ENCODE results near the gene CIITA. TPM values are rescaled to one million over a fixed set of nuclear protein-coding genes. Genes with fewer than 3 reads are reported as not detected.

The CIITA gene
- total RNA-seq, 1 donor from 2014 or later, result 0.13 TPM

- H3K27ac Mint-ChIP-seq (ENCODE audit: unreplicated experiment), result no peak overlapping the region
- H3K9me3 Mint-ChIP-seq (ENCODE audit: unreplicated experiment), result no peaks in the 10 kb centered on the region
- no peaks in the 10 kb centered on the region for H3K36me3 Mint-ChIP-seq (ENCODE audit: low read depth, unreplicated experiment)
- TF ChIP-seq, protein P1, sequence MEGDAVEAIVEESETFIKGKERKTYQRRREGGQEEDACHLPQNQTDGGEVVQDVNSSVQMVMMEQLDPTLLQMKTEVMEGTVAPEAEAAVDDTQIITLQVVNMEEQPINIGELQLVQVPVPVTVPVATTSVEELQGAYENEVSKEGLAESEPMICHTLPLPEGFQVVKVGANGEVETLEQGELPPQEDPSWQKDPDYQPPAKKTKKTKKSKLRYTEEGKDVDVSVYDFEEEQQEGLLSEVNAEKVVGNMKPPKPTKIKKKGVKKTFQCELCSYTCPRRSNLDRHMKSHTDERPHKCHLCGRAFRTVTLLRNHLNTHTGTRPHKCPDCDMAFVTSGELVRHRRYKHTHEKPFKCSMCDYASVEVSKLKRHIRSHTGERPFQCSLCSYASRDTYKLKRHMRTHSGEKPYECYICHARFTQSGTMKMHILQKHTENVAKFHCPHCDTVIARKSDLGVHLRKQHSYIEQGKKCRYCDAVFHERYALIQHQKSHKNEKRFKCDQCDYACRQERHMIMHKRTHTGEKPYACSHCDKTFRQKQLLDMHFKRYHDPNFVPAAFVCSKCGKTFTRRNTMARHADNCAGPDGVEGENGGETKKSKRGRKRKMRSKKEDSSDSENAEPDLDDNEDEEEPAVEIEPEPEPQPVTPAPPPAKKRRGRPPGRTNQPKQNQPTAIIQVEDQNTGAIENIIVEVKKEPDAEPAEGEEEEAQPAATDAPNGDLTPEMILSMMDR (IDR thresholded peaks at IDR 0.05; ENCODE audit: unreplicated experiment), result no peak
- peaks cover 3% of the 10 kb centered on the region for H3K27me3 Mint-ChIP-seq (ENCODE audit: unreplicated experiment)
- H3K4me1 Mint-ChIP-seq (ENCODE audit: unreplicated experiment), result no peaks in the 10 kb centered on the region
- no peak overlapping the region for H3K4me3 Mint-ChIP-seq (ENCODE audit: unreplicated experiment)
- DNase-seq (ENCODE audit: low spot score), result no peak
Measured at GRCh38 chr16:10831894-10832886, 44.8 kb upstream of the CIITA start.

DNA sequence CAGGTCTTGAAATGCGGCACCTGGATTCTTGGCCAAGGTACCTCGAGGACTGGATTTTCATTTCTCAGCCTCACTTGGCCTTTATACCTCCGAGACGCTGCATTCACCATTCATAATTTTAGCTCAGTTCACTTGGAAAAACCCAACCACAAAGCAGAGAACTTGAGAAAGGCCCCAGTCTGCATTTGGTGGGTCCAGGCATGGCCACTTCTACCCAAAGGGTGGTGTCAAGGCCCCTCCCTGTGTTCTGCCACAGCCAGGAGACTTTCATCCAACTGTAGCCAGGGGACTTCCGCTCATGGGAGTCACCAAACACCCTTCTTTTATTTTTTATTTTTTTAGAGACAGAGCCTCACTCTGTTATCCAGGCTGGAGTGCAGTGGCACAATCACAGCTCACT, 43.7 kb upstream of the CIITA start:
- H3K4me3 Mint-ChIP-seq (ENCODE audit: unreplicated experiment), result no peak overlapping the region
- peaks cover 4% of the 10 kb centered on the region for H3K27me3 Mint-ChIP-seq (ENCODE audit: unreplicated experiment)
- H3K36me3 Mint-ChIP-seq (ENCODE audit: low read depth, unreplicated experiment), result no peaks in the 10 kb centered on the region
- DNase-seq (ENCODE audit: low spot score), result no peak
- no peaks in the 10 kb centered on the region for H3K4me1 Mint-ChIP-seq (ENCODE audit: unreplicated experiment)
- TF ChIP-seq, protein P1 (IDR thresholded peaks at IDR 0.05; ENCODE audit: unreplicated experiment), result no peak
- H3K9me3 Mint-ChIP-seq (ENCODE audit: unreplicated experiment), result no peaks in the 10 kb centered on the region
- no peak overlapping the region for H3K27ac Mint-ChIP-seq (ENCODE audit: unreplicated experiment)

DNA sequence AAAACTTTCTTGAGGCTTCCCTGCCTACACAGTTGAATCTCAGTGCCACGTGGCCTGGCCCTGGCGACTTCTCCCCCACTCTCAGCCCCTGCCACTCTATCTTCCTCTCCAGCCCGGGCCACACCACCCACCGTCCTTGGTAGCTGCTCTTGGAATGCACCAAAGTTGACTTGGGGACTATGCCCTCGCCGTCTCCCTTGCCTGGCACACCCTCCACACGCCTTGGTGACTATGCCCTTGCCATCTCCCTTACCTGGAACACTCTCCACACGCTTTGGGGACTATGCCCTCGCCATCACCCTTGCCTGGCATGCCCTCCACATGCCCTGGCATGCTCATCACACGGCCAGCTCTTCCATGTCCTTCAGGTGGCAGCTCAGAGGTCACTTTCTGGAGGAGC, 42.9 kb upstream of the CIITA start:
- Mint-ChIP-seq H3K27ac (ENCODE audit: unreplicated experiment) (no peak overlapping the region), H3K27me3 (ENCODE audit: unreplicated experiment) (peaks cover 4% of the 10 kb centered on the region), H3K9me3 (ENCODE audit: unreplicated experiment) (no peaks in the 10 kb centered on the region), H3K36me3 (ENCODE audit: low read depth, unreplicated experiment) (no peaks in the 10 kb centered on the region), H3K4me3 (ENCODE audit: unreplicated experiment) (no peak overlapping the region), H3K4me1 (ENCODE audit: unreplicated experiment) (peaks cover 2% of the 10 kb centered on the region)
- no peak for DNase-seq (ENCODE audit: low spot score)
- TF ChIP-seq, protein P1 (IDR thresholded peaks at IDR 0.05; ENCODE audit: unreplicated experiment), result no peak

DNA sequence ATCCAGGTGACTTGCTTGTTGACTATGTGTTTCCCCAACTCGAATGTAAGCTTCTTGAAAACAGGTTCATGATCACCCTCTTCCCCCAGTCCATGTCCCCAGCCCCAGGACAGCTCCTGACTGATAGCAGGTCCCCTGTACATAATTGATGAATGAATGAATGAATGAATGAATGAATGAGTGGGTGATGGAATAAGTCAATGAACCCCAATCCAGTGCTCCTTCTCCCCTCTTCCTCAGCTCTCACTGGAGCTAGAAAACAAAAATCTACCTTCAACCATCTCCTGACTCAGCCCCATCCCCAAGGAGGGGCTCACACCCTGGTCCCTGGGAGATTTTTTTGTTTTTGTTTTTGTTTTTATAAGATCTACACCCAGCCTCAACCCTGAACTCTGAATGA, 42.2 kb upstream of the CIITA start:
- Mint-ChIP-seq H3K4me3 (ENCODE audit: unreplicated experiment) (no peak overlapping the region), H3K9me3 (ENCODE audit: unreplicated experiment) (no peaks in the 10 kb centered on the region), H3K4me1 (ENCODE audit: unreplicated experiment) (peaks cover 5% of the 10 kb centered on the region), H3K27me3 (ENCODE audit: unreplicated experiment) (peaks cover 4% of the 10 kb centered on the region), H3K36me3 (ENCODE audit: low read depth, unreplicated experiment) (no peaks in the 10 kb centered on the region), H3K27ac (ENCODE audit: unreplicated experiment) (no peak overlapping the region)
- TF ChIP-seq, protein P1 (IDR thresholded peaks at IDR 0.05; ENCODE audit: unreplicated experiment), result no peak
- DNase-seq (ENCODE audit: low spot score), result no peak

Measured in endothelial cell (in vitro differentiated cells).